Measurements from ENCODE around the gene GBE1. TPM values are rescaled to one million over a fixed set of nuclear protein-coding genes. Genes with fewer than 3 reads are reported as not detected.

The GBE1 gene
- total RNA-seq, 1 experiment from 2014 or later = 7.7 TPM

DNA sequence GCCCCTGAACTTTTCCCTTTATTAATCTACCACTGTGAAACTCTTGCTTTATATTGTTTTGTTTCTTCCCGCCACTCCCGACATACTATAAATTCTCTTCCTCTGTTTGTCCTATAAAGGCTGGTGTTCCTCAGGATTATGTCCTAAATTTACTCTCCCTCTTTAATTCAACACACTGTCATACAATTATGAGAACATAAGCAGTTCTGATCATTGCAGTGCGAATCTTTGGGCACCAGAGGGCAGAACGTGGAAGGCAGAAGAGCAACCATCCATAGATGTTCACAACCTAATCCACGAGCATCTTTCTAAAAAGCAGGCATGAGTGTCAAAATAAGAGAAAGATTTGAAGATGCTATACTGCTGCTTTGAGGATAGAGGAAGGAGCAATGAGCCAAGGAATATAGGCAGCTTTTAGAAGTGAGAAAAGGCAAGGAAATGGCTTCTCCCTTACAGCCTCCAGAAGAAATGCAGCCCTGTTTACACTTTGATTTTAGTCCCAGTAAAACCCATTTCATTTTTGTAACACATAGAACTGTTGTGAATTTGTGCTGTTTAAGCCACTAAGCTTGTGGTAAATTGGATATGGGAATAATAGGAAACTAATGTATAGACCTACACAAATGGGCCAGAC is 179.4 kb downstream of the GBE1 start:
- peak; percentile 1 for DNase-seq
- H3K4me3 ChIP-seq (ENCODE audit: insufficient read depth, low read depth, low read length) = no peak overlapping the region
- no peaks in the 10 kb centered on the region for H3K27me3 ChIP-seq (ENCODE audit: control insufficient read depth, insufficient read depth, low read length)
- H3K36me3 ChIP-seq (replicated peaks; ENCODE audit: control insufficient read depth, insufficient read depth, low read length) = no peaks in the 10 kb centered on the region

DNA sequence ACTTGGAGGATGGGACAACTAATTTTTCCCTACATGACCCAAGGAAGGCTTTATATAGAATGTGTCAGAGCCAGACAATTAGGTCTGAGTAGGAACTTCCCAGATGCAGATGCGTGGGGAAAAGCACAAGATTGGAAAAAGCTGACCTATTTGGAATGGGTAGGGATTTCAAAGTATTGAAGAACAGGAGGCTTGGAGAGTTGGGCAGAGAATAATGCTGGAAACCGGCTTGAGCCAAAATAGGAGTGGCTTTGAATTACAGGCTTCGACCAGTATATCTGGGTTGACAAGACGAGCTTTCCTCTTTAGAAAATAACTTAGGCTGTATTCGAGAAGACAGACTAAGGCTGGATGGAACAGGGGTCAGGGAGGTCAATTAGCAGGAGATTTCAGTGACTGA is 181.1 kb downstream of the GBE1 start:
- Histone ChIP-seq H3K36me3 (replicated peaks; ENCODE audit: control insufficient read depth, insufficient read depth, low read length) (no peaks in the 10 kb centered on the region), H3K4me3 (ENCODE audit: insufficient read depth, low read depth, low read length) (no peak overlapping the region), H3K27me3 (ENCODE audit: control insufficient read depth, insufficient read depth, low read length) (no peaks in the 10 kb centered on the region)
- no peak for DNase-seq

DNA sequence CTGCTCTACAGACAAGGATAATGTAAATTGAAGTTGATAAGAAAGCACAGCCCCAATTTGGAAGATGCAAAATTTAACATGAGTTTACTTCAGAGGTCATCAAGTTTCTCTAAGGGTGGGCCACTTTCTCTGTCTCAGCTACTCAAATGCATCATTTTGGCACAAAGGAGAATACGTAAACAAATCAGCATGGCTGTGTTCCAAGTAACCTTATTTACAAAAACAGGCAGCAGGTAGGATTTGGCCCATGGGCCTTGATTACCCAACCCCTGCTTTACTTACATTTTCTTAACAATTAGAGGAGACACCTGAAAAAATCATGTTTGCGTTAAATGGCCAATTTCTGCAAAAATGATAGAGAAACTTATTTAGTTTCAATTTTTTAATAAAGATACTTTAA is 181.7 kb downstream of the GBE1 start:
- no peaks in the 10 kb centered on the region for H3K36me3 ChIP-seq (replicated peaks; ENCODE audit: control insufficient read depth, insufficient read depth, low read length)
- no peak overlapping the region for H3K4me3 ChIP-seq (ENCODE audit: insufficient read depth, low read depth, low read length)
- H3K27me3 ChIP-seq (ENCODE audit: control insufficient read depth, insufficient read depth, low read length) = no peaks in the 10 kb centered on the region
- DNase-seq = no peak

DNA sequence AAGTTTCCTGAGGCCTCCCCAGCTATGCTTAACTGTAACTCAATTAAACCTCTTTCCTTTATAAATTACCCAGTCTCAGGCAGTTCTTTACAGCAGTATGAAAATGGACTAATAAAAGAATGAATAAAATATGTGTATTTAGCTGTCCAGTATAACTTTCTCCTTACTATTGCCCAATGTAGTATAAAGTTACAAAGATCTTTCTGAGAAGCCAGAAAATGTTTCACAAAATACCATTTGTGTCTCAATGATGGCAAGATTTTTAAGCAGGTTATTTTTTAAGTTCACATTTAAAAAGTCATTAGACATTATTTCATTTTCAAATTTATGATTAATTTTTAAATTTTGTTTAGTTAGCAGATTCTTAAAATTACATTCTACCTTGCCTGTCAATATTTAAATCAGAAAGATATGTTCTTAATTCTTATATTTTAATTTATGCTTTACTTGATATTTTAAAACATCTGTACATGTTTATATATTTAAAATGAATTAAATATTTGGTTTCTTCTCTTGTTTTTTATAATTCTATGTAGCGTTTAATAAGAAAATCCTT is 189.2 kb downstream of the GBE1 start:
- Histone ChIP-seq H3K27me3 (ENCODE audit: control insufficient read depth, insufficient read depth, low read length) (no peaks in the 10 kb centered on the region), H3K4me3 (ENCODE audit: insufficient read depth, low read depth, low read length) (no peak overlapping the region), H3K36me3 (replicated peaks; ENCODE audit: control insufficient read depth, insufficient read depth, low read length) (no peaks in the 10 kb centered on the region)
- no peak for DNase-seq

DNA sequence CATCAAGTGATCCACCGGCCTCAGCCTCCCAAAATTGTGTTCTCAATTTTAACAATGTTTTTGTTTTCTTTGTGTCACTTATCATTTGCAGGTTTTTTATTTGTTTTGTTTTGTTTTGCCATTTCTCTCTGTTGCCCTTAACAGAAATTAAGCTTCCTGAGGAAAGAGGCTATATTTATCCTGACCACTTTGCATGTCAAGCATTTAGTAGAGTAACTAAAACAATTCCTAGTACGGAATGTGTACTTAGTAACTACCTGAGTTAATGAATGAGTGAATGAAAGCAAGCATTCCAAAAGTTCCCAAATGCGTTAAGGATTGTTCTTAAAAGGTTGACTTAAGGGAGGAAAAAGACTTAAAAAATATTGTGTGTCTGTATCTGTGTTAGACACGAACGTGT is 193.1 kb downstream of the GBE1 start:
- Histone ChIP-seq H3K36me3 (replicated peaks; ENCODE audit: control insufficient read depth, insufficient read depth, low read length) (no peaks in the 10 kb centered on the region), H3K27me3 (ENCODE audit: control insufficient read depth, insufficient read depth, low read length) (no peaks in the 10 kb centered on the region), H3K4me3 (ENCODE audit: insufficient read depth, low read depth, low read length) (no peak overlapping the region)
- DNase-seq = no peak

DNA sequence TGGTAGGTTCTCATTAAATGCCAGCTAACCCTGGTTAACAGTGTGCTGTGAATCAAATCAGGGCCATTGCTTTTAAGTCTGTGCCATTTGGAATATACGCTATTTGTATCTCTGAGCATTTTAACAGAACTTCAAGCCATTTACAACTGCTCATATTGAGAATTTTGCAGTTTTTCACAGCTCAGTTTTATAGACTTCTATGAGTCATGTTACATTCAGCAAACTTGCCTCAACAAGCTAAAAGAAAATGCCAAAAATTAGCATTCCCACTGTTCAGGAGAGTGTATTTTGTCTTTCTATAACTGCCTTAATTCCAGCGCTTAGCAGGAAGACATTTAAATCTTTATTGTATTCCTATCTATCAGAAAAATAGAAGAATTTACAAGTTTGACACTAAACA is 196.4 kb downstream of the GBE1 start:
- no peaks in the 10 kb centered on the region for H3K27me3 ChIP-seq (ENCODE audit: control insufficient read depth, insufficient read depth, low read length)
- DNase-seq = no peak
- H3K4me3 ChIP-seq (ENCODE audit: insufficient read depth, low read depth, low read length) = no peak overlapping the region
- H3K36me3 ChIP-seq (replicated peaks; ENCODE audit: control insufficient read depth, insufficient read depth, low read length) = no peaks in the 10 kb centered on the region

DNA sequence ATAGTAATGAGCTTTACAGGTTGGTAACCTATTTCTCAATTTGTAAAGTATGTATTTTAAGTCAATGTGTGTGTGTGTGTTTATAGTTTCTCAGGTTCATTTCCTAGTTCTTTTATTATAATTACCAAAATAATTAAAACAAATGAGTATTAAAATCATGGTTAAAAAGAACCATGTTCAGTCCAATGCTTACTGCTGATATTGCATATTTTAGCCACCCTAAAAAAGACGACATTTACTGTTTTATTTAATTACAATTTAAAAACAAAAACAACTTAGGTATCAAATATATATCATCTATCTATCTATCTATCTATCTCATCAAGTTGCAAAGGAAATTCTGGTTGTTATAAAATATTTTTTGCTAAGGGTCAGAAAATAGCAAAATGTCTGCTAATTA is 203.3 kb downstream of the GBE1 start:
- H3K27me3 ChIP-seq (ENCODE audit: control insufficient read depth, insufficient read depth, low read length) = no peaks in the 10 kb centered on the region
- H3K36me3 ChIP-seq (replicated peaks; ENCODE audit: control insufficient read depth, insufficient read depth, low read length) = no peaks in the 10 kb centered on the region
- H3K4me3 ChIP-seq (ENCODE audit: insufficient read depth, low read depth, low read length) = no peak overlapping the region
- no peak for DNase-seq

DNA sequence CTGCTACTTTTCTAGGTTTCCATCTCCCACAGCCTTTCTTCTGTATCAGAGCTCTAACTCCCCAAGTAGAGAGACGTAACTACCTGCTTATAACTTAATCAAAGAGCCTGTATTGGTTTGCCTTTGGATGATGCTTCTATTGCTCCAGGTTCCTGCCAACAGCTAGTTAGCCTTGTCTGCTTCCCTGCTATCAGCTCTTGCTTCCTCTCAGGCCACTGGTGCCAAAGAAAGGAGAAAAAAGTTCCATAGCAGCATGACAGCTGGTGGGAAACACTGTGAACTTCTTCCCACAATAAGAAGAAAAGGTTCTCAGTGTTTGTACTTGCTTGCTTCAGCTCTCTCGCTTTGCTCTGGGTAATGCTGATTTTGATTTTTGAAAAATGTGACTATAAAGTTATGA is 206.6 kb downstream of the GBE1 start:
- Histone ChIP-seq H3K27me3 (ENCODE audit: control insufficient read depth, insufficient read depth, low read length) (no peaks in the 10 kb centered on the region), H3K4me3 (ENCODE audit: insufficient read depth, low read depth, low read length) (no peak overlapping the region), H3K36me3 (replicated peaks; ENCODE audit: control insufficient read depth, insufficient read depth, low read length) (no peaks in the 10 kb centered on the region)
- DNase-seq = no peak

DNA sequence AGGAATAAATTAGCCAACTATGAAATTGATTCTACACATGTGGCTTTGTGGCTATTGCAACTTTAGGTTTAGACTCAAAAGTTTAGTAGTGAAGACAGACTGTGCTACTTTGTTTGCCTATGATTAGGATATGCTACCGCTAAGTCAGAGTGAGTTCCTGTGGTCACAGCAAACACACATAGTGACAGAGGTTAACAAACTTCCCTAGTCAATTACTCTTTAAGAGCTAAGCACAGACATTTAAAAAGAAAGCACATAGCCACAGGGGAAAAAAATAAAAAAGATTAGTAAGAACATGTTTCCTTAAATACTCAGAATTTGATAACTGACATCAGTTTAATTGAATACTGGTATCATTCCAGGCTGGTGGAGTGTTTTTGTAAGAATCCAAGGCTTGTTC is 207.1 kb downstream of the GBE1 start:
- DNase-seq = no peak
- H3K27me3 ChIP-seq (ENCODE audit: control insufficient read depth, insufficient read depth, low read length) = no peaks in the 10 kb centered on the region
- H3K4me3 ChIP-seq (ENCODE audit: insufficient read depth, low read depth, low read length) = no peak overlapping the region
- H3K36me3 ChIP-seq (replicated peaks; ENCODE audit: control insufficient read depth, insufficient read depth, low read length) = no peaks in the 10 kb centered on the region

DNA sequence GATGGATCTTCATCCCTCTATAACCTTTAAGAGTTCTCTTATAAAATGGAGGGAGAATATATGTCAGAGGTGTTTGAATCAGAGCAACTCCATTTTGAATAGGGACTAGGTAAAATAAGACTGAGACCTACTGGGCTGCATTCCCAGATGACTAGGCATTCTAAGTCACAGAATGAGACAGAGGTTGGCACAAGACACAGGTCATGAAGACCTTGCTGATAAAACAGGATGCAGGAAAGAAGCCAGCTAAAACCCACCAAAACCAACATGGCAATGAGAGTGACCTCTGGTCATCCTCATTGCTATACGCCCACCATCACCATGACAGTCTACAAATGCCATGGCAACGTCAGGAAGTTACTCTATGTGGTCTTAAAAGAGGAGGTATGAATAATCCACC is 211.0 kb downstream of the GBE1 start:
- H3K36me3 ChIP-seq (replicated peaks; ENCODE audit: control insufficient read depth, insufficient read depth, low read length) = no peaks in the 10 kb centered on the region
- DNase-seq = no peak
- no peaks in the 10 kb centered on the region for H3K27me3 ChIP-seq (ENCODE audit: control insufficient read depth, insufficient read depth, low read length)
- H3K4me3 ChIP-seq (ENCODE audit: insufficient read depth, low read depth, low read length) = no peak overlapping the region

DNA sequence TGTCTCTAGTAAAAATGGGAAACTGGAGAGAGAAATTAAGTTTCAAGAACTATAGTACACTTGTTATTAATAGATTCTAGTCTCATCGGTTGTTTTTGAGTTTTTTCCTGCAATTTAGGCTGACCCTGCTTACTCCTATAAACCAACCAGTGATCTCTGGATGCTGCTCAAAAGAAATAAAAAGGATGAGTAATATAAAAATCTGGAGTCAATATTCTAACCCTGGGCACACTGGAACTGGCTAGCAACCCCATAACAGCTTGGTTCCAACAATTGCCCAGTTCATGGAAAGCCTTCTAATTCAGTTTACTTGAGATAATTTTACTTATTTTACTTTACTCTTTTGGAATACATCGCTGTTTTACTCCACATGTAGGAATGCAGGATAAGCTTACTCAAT is 211.6 kb downstream of the GBE1 start:
- Histone ChIP-seq H3K36me3 (replicated peaks; ENCODE audit: control insufficient read depth, insufficient read depth, low read length) (no peaks in the 10 kb centered on the region), H3K27me3 (ENCODE audit: control insufficient read depth, insufficient read depth, low read length) (no peaks in the 10 kb centered on the region), H3K4me3 (ENCODE audit: insufficient read depth, low read depth, low read length) (no peak overlapping the region)
- no peak for DNase-seq

DNA sequence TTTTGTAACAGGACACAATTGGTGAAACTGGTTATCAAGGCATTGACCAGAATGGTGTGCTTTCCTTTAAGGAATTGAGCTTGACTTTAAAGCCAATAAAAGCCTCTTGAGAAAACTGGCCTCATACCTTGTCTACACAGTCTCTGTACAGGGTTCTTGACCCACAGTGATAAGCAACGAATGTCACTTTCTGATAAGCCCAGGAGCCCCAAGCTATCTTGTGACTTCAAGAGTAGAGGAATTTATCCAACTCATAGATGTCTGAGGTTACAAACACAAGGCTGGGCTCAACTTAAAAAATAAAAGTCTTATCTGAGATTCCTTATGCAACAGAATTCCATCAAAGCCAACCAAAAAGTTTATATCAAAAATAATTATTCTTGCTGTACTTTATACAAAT is 212.1 kb downstream of the GBE1 start:
- Histone ChIP-seq H3K36me3 (replicated peaks; ENCODE audit: control insufficient read depth, insufficient read depth, low read length) (no peaks in the 10 kb centered on the region), H3K27me3 (ENCODE audit: control insufficient read depth, insufficient read depth, low read length) (no peaks in the 10 kb centered on the region), H3K4me3 (ENCODE audit: insufficient read depth, low read depth, low read length) (no peak overlapping the region)
- no peak for DNase-seq

DNA sequence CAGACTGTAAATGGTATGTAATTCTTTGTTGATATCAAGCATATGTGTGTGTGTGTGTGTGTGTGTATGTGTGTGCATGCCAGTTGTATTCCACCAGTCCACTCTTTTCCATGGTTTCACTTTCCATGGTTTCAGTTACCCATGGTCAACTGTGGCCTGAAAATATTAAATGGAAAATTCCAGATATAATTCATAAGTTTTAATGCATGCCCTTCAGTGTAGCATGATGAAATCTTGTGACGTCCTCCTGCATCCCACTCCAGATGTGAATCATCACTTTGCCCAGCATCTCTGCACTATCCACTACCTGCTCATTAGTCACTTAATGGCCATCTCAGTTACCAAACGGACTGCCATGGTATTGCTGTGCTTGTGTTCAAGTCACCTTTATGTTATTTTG is 215.9 kb downstream of the GBE1 start:
- Histone ChIP-seq H3K4me3 (ENCODE audit: insufficient read depth, low read depth, low read length) (no peak overlapping the region), H3K36me3 (replicated peaks; ENCODE audit: control insufficient read depth, insufficient read depth, low read length) (no peaks in the 10 kb centered on the region), H3K27me3 (ENCODE audit: control insufficient read depth, insufficient read depth, low read length) (no peaks in the 10 kb centered on the region)
- DNase-seq = no peak

DNA sequence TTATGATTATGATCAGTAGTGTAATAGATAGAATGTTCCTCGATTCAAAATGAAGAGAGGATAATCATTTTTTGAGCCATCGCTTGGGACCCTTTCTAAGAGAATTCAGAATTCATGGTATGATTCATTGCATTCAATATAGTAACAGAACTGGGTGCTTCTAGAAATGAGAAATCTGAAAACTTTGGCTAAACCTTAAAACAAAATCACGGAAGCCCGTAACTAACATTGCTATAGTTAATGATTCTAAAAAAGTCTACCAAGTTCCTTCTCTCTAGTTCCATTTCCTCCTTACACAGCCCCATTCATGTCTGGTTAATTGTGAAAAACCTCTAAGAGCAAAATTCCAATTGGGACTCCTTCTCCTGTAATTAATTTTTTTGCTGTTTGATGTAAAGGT is 217.1 kb downstream of the GBE1 start:
- DNase-seq = no peak
- Histone ChIP-seq H3K27me3 (ENCODE audit: control insufficient read depth, insufficient read depth, low read length) (no peaks in the 10 kb centered on the region), H3K4me3 (ENCODE audit: insufficient read depth, low read depth, low read length) (no peak overlapping the region), H3K36me3 (replicated peaks; ENCODE audit: control insufficient read depth, insufficient read depth, low read length) (no peaks in the 10 kb centered on the region)

DNA sequence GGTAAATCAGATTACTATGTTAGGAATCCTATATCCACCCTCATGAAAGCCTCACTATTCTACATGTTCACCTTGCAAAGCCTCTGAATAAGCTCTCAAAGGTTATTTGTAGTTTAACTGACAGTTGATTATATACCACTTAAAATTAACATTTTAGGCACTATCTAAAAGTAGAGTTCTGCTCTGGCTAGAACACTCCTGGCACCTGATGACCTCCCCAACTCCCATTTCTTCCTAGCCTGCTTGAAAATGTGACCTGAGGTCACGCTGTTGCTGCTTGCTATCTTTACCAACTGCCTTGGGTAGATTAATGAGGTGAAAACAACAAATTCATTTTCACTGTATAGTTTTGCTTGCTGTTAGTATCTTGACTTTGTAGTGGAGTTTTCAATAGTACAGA is 220.7 kb downstream of the GBE1 start:
- Histone ChIP-seq H3K27me3 (ENCODE audit: control insufficient read depth, insufficient read depth, low read length) (no peaks in the 10 kb centered on the region), H3K4me3 (ENCODE audit: insufficient read depth, low read depth, low read length) (no peak overlapping the region), H3K36me3 (replicated peaks; ENCODE audit: control insufficient read depth, insufficient read depth, low read length) (no peaks in the 10 kb centered on the region)
- DNase-seq = no peak

DNA sequence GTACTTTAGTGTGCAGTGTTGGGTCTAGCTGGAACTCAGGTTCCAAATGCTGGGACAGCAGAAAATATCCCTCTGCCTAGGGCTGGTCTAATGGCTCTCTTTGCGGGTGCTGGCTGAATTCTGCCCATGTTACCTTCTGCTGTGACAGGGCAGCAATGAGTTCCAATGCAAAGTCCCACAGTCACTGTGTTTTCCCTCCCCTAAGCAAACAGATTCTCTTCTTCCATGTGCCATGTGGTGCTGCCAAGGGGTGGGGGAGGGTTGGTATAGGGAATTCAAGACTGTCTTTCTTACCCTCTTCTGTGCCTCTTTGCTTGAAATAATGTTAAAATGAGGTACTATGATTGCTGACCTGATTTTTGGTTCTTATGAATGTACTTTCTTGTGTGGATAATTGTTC is 229.6 kb downstream of the GBE1 start:
- H3K27me3 ChIP-seq (ENCODE audit: control insufficient read depth, insufficient read depth, low read length) = no peaks in the 10 kb centered on the region
- no peak overlapping the region for H3K4me3 ChIP-seq (ENCODE audit: insufficient read depth, low read depth, low read length)
- DNase-seq = no peak
- H3K36me3 ChIP-seq (replicated peaks; ENCODE audit: control insufficient read depth, insufficient read depth, low read length) = no peaks in the 10 kb centered on the region

All from H7 (cell line).